DMS 273 treated with DMSO at 0.1 percent for 48 hours (cell line): Measurements from ENCODE around the gene HEATR5A.

Source experiments
- DNase-seq: peaks from one replicate; lab custom pipeline; 2025; lab: John Stamatoyannopoulos, UW

The HEATR5A gene

GRCh38 chr14:31426663-31427062 is 6.3 kb upstream of the HEATR5A start:
- no peak for DNase-seq

- DNase-seq = no peak
These were observed 5.6 kb upstream of the HEATR5A start for GRCh38 chr14:31425905-31426304.

GRCh38 chr14:31421200-31421599 is 850 bp upstream of the HEATR5A start:
- DNase-seq = no peak

GRCh38 chr14:31419967-31420318 is 407 bp downstream of the HEATR5A start:
- DNase-seq = no peak

GRCh38 chr14:31419179-31419966 is 977 bp downstream of the HEATR5A start:
- DNase-seq = no peak

GRCh38 chr14:31418440-31418839 is 1.9 kb downstream of the HEATR5A start:
- no peak for DNase-seq

- no peak for DNase-seq
These were observed 6.0 kb downstream of the HEATR5A start for GRCh38 chr14:31414190-31414833.

- DNase-seq = no peak
These were observed 9.1 kb downstream of the HEATR5A start for GRCh38 chr14:31411218-31411727.

- DNase-seq = no peak
These were observed 10.2 kb downstream of the HEATR5A start for GRCh38 chr14:31410048-31410650.

GRCh38 chr14:31408421-31408820 is 11.9 kb downstream of the HEATR5A start:
- DNase-seq = no peak

GRCh38 chr14:31405599-31406232 is 14.6 kb downstream of the HEATR5A start:
- DNase-seq = no peak

- no peak for DNase-seq
These were observed 15.2 kb downstream of the HEATR5A start for GRCh38 chr14:31405106-31405505.

GRCh38 chr14:31403707-31404106 is 16.6 kb downstream of the HEATR5A start:
- DNase-seq = no peak

GRCh38 chr14:31402764-31403439 is 17.4 kb downstream of the HEATR5A start:
- DNase-seq = no peak

GRCh38 chr14:31401369-31401932 is 18.9 kb downstream of the HEATR5A start:
- no peak for DNase-seq

GRCh38 chr14:31400031-31400638 is 20.2 kb downstream of the HEATR5A start:
- no peak for DNase-seq

GRCh38 chr14:31395572-31396205 is 24.7 kb downstream of the HEATR5A start:
- DNase-seq = no peak

- DNase-seq = no peak
These were observed 25.2 kb downstream of the HEATR5A start for GRCh38 chr14:31395119-31395518.

GRCh38 chr14:31391977-31392503 is 28.3 kb downstream of the HEATR5A start:
- DNase-seq = no peak

- DNase-seq = no peak
These were observed 28.9 kb downstream of the HEATR5A start for GRCh38 chr14:31391473-31391872.
